Endothelial cell of umbilical vein (primary cell): ENCODE measurements around the gene PRDM1. TPM values are rescaled to one million over a fixed set of nuclear protein-coding genes. Genes with fewer than 3 reads are reported as not detected.

Experiments
- BruUV-seq: library from RNA; stranded (reverse); fragments of 400-500 nt; replicated peaks from 2 replicates; lab custom pipeline; 2021; lab: Mats Ljungman, UMichigan
- CTCF ChIA-PET: fragments of 300-600, 350-600 bp; sonication (Branson Sonifier 250); formaldehyde crosslinking; loops from one replicate; lab custom pipeline; 2021; ENCODE audit warnings: antibody characterized with exemption, inconsistent platforms; lab: Charles Lee
- POLR2A ChIA-PET: fragments of 300-600, 350-600 bp; sonication (Branson Sonifier 250); formaldehyde crosslinking; loops from one replicate; lab custom pipeline; 2021; ENCODE audit warnings: antibody characterized with exemption, inconsistent platforms; lab: Charles Lee
- DNase-seq: peaks from one replicate; pipeline ENCODE4 v3.0.0-alpha.2; 2011; ENCODE audit warnings: low read depth, low spot score
- FAIRE-seq: peaks from 2 replicates; lab custom pipeline; 2011; peaks lifted over from hg19 to GRCh38; lab: Jason Lieb, UNC
- H2AFZ ChIP-seq: 2 replicates; pipeline ENCODE4 v1.6.0; 2012; ENCODE audit warnings: low read depth, low read length, control low read depth, inconsistent platforms
- H3K27ac ChIP-seq: 2 replicates; pipeline ENCODE4 v1.5.1; 2011; ENCODE audit warnings: low read depth, mild to moderate bottlenecking, control low read depth, low read length, moderate library complexity; ENCODE audit not compliant: insufficient read depth
- H3K27me3 ChIP-seq, 2 experiments: 2 replicates each; pipeline versions ENCODE4 v1.6.0 to v1.6.1; 2011; ENCODE audit warnings: low read length in 2 of 2, mixed read lengths in 1 of 2; ENCODE audit not compliant: control insufficient read depth in 2 of 2, insufficient read depth in 2 of 2
- H3K36me3 ChIP-seq, 2 experiments: 2 replicates in 1 of 2; 3 replicates in 1 of 2; pipeline ENCODE4 v1.5.1; 2011; ENCODE audit warnings: low read length in 2 of 2, mild to moderate bottlenecking in 1 of 2, moderate library complexity in 1 of 2; ENCODE audit not compliant: control insufficient read depth in 2 of 2, insufficient read depth in 2 of 2; ENCODE audit errors: extremely low read depth in 1 of 2
- H3K4me1 ChIP-seq: 3 replicates; pipeline ENCODE4 v1.5.1; 2011; ENCODE audit warnings: mild to moderate bottlenecking, low read length; ENCODE audit not compliant: control insufficient read depth, insufficient read depth; ENCODE audit errors: extremely low read depth
- H3K4me2 ChIP-seq: 2 replicates; pipeline ENCODE4 v1.6.1; 2011; ENCODE audit warnings: low read length, control low read depth, mixed read lengths; ENCODE audit not compliant: insufficient read depth
- H3K4me3 ChIP-seq, 3 experiments: fragments of 200-600 bp in 1 of 3; sonication (generic), shearing (Covaris generic) in 1 of 3; replicated peaks in 1 of 3; 2 replicates each; pipeline ENCODE4 v1.5.1; 2011 to 2016; ENCODE audit warnings: control low read depth in 3 of 3, low read length in 3 of 3, mild to moderate bottlenecking in 2 of 3, inconsistent platforms in 1 of 3, low read depth in 1 of 3, moderate library complexity in 1 of 3; ENCODE audit not compliant: insufficient read depth in 1 of 3
- H3K79me2 ChIP-seq: 2 replicates; pipeline ENCODE4 v1.6.0; 2012; ENCODE audit warnings: low read length, inconsistent platforms; ENCODE audit not compliant: control insufficient read depth, insufficient read depth
- H3K9ac ChIP-seq: replicated peaks from 2 replicates; pipeline ENCODE3; 2011; ENCODE audit warnings: low read length, control low read depth; ENCODE audit not compliant: insufficient read depth; ENCODE audit errors: extremely low read depth
- H3K9me1 ChIP-seq: replicated peaks from 3 replicates; pipeline ENCODE4 v1.6.0; 2011; ENCODE audit warnings: mild to moderate bottlenecking, low read length; ENCODE audit not compliant: control insufficient read depth, insufficient read depth; ENCODE audit errors: extremely low read depth
- H3K9me3 ChIP-seq: replicated peaks from 2 replicates; pipeline ENCODE4 v1.5.1; 2012; ENCODE audit warnings: low read length, inconsistent platforms; ENCODE audit not compliant: control insufficient read depth, insufficient read depth
- H4K20me1 ChIP-seq: replicated peaks from 2 replicates; pipeline ENCODE3; 2011; ENCODE audit warnings: mild to moderate bottlenecking, low read length; ENCODE audit not compliant: control insufficient read depth, insufficient read depth; ENCODE audit errors: extremely low read depth
- CTCF ChIP-seq, 2 donors: IDR thresholded peaks; 1 replicate in 1 of 2; 2 replicates in 1 of 2; pipeline ENCODE4 v1.5.1; 2011; ENCODE audit warnings: low read length in 2 of 2, mild to moderate bottlenecking in 2 of 2, moderate library complexity in 2 of 2, control low read depth in 1 of 2, inconsistent platforms in 1 of 2, low read depth in 1 of 2; ENCODE audit not compliant: insufficient read depth in 1 of 2; ENCODE audit errors: extremely low read depth in 1 of 2
- EZH2 ChIP-seq: IDR thresholded peaks from 2 replicates; pipeline ENCODE4 v1.6.1; 2012; ENCODE audit warnings: borderline replicate concordance, low read depth, mild to moderate bottlenecking, moderate library complexity, low read length, inconsistent platforms; ENCODE audit not compliant: severe bottlenecking
- FOS ChIP-seq: IDR thresholded peaks from 2 replicates; pipeline ENCODE4 v1.6.1; 2011; ENCODE audit warnings: mild to moderate bottlenecking, low read length, moderate library complexity, borderline replicate concordance; ENCODE audit not compliant: insufficient read depth
- GATA2 ChIP-seq: IDR thresholded peaks from 2 replicates; pipeline ENCODE4 v1.7.0; 2011; ENCODE audit warnings: low read depth, mild to moderate bottlenecking, moderate library complexity, mixed read lengths, low read length; ENCODE audit not compliant: insufficient read length, insufficient read depth
- JUN ChIP-seq: IDR thresholded peaks from 2 replicates; pipeline ENCODE4 v1.6.1; 2011; ENCODE audit warnings: borderline replicate concordance, low read depth; ENCODE audit not compliant: insufficient read length, insufficient read depth
- MAX ChIP-seq: IDR thresholded peaks from 2 replicates; pipeline ENCODE4 v1.6.1; 2011; ENCODE audit not compliant: insufficient read depth, insufficient read length
- MYC ChIP-seq: IDR thresholded peaks from one replicate; pipeline ENCODE4 v1.6.1; 2011; ENCODE audit warnings: mild to moderate bottlenecking, low read depth, low read length
- POLR2A ChIP-seq: IDR thresholded peaks from 2 replicates; pipeline ENCODE4 v1.6.1; 2012; ENCODE audit warnings: low read depth, mild to moderate bottlenecking, control low read depth, low read length
- dilution Hi-C: fragments of 300-500 bp; cut with MboI; formaldehyde crosslinking; loops from one replicate; pipeline ENCODE4 v1.15.0; 2019; ENCODE audit warnings: low sequenced_read_pairs; ENCODE audit not compliant: extremely low pct_ligation_motif_present
- intact Hi-C: fragments of 100-400 bp; cut with micrococcal nuclease; formaldehyde crosslinking; loops from one replicate; pipeline ENCODE4 v1.10.0; 2022
- polyA plus RNA-seq, 4 experiments: library from polyadenylated mRNA; depleted of rRNA in 3 of 4; stranded (reverse) in 3 of 4; unstranded in 1 of 4; fragments of >200 nt; gene quantifications; 2 replicates each; pipeline versions ENCODE4 v1.2.1 to v1.2.3, GENCODE V29; 2011 to 2012; ENCODE audit warnings: missing spikeins in 1 of 4
- total RNA-seq: library from RNA; stranded (reverse); gene quantifications from 2 replicates; pipeline ENCODE4 v1.2.3, GENCODE V29; 2021

Gene PRDM1
- total and polyA plus RNA-seq, 2 donors (not counting 3 experiments of a cell fraction or from before 2014, with no cell fraction given), result 0.36 to 2.7 TPM

GRCh38 chr6:106106276-106107042 is 20.3 kb downstream of the PRDM1 start:
- no peak for DNase-seq

More at GRCh38 chr6:106106276-106107042, 20.3 kb downstream of the PRDM1 start:
- CTCF ChIA-PET, result no interaction called here
- H3K4me2 ChIP-seq, result no peak overlapping the region
- no peaks in the 10 kb centered on the region for H3K4me1 ChIP-seq
- no TSS peak for BruUV-seq
- dilution Hi-C loops (no loop called here), intact Hi-C loops (no loop called here)
- no peak for TF ChIP-seq EZH2
- no peak for TF ChIP-seq MAX
- no peak for TF ChIP-seq JUN
- TF ChIP-seq MYC, result no peak
- no peak for TF ChIP-seq FOS
- no peak for TF ChIP-seq CTCF (IDR thresholded peaks at IDR 0.05; ENCODE audit: extremely low read depth in 1 of 2, insufficient read depth in 1 of 2, low read depth in 1 of 2, low read length in 2 of 2)
- no peak for TF ChIP-seq GATA2
- no peak for TF ChIP-seq POLR2A
- H3K36me3 ChIP-seq, result no peaks in the 10 kb centered on the region
- no peak overlapping the region for H3K4me3 ChIP-seq
- H4K20me1 ChIP-seq, result no peaks in the 10 kb centered on the region
- no peak overlapping the region for H3K9ac ChIP-seq
- POLR2A ChIA-PET, result no interaction called here
- H3K9me1 ChIP-seq, result no peaks in the 10 kb centered on the region
- H3K79me2 ChIP-seq, result no peaks in the 10 kb centered on the region
- H3K27ac ChIP-seq, result no peak overlapping the region
- H2AFZ ChIP-seq, result no peak overlapping the region
- FAIRE-seq, result no peak
- peaks cover 3 to 5% of the 10 kb centered on the region in 2 experiments for H3K27me3 ChIP-seq
- H3K9me3 ChIP-seq, result no peaks in the 10 kb centered on the region
